ENCODE measurements around the gene GAK.

DNA sequence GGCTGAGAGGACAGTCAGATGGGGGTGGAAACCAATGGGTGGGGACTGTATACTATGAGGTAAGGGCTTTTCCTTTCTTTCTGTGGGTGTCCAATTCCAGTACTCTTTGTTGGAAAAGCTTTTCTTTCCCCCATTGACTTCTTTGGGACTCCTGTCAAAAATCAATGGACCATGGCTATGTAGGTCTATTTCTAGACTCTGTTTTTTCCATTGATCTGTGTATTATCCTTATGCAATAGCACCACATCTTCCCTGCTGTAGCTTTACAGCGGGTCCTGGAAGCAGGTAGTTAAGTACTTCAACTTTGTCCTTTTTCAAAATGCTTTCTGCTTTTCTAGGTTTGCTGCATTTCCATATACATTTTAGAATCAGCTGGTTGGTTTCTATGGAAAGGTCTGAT, 94.3 kb downstream of the GAK start:
- no peak for TF ChIP-seq CTCF (IDR thresholded peaks at IDR 0.05)
- no peak for TF ChIP-seq EZH2 (IDR thresholded peaks at IDR 0.05)
